ENCODE data around the gene BEGAIN. TPM values are rescaled to one million over a fixed set of nuclear protein-coding genes. Genes with fewer than 3 reads are reported as not detected.
"Not testable (repeated sequence)": the region's sequence is repeated elsewhere in the genome, so short reads cannot be mapped to it uniquely, and the experiment has no call there.

The BEGAIN gene
- total RNA-seq, 2 donors from 2014 or later = 0.56 to 1.2 TPM

GRCh38 chr14:100533656-100534485 lies 53.3 kb downstream of the BEGAIN start:
- intact Hi-C loops (cut with DNase I) = no loop called here
- DNase-seq (ENCODE audit: low spot score) = peak; percentile 80

GRCh38 chr14:100532906-100533655 lies 54.1 kb downstream of the BEGAIN start:
- intact Hi-C loops (cut with DNase I) = no loop called here
- DNase-seq (ENCODE audit: low spot score) = peak; percentile 81

GRCh38 chr14:100532154-100532861 lies 54.9 kb downstream of the BEGAIN start:
- DNase-seq (ENCODE audit: low spot score) = peak; percentile 67
- intact Hi-C loops (cut with DNase I) = no loop called here

GRCh38 chr14:100531152-100532121 lies 55.8 kb downstream of the BEGAIN start:
- peak; percentile 68 for DNase-seq (ENCODE audit: low spot score)
- intact Hi-C loops (cut with DNase I) = no loop called here

GRCh38 chr14:100530270-100531072 lies 56.7 kb downstream of the BEGAIN start:
- peak; percentile 64 for DNase-seq (ENCODE audit: low spot score)
- intact Hi-C loops (cut with DNase I) = no loop called here

- peak; percentile 72 for DNase-seq (ENCODE audit: low spot score)
- intact Hi-C loops (cut with DNase I) = no loop called here
Observed at GRCh38 chr14:100529561-100530031, 57.6 kb downstream of the BEGAIN start.

- peak; percentile 44 for DNase-seq (ENCODE audit: low spot score)
- intact Hi-C loops (cut with DNase I) = no loop called here
Observed at GRCh38 chr14:100528962-100529560, 58.2 kb downstream of the BEGAIN start.

GRCh38 chr14:100526632-100527031 lies 60.6 kb downstream of the BEGAIN start:
- intact Hi-C loops (cut with DNase I) = no loop called here
- DNase-seq (ENCODE audit: low spot score) = peak; percentile 68

- intact Hi-C loops (cut with DNase I) = no loop called here
- no peak for DNase-seq (ENCODE audit: low spot score)
Observed at GRCh38 chr14:100526057-100526456, 61.2 kb downstream of the BEGAIN start.

- intact Hi-C loops (cut with DNase I) = no loop called here
- peak; percentile 64 for DNase-seq (ENCODE audit: low spot score)
Observed at GRCh38 chr14:100525615-100526014, 61.6 kb downstream of the BEGAIN start.

- intact Hi-C loops (cut with DNase I) = no loop called here
- peak; percentile 73 for DNase-seq (ENCODE audit: low spot score)
Observed at GRCh38 chr14:100524933-100525243, 62.3 kb downstream of the BEGAIN start.

GRCh38 chr14:100524233-100524932 lies 62.8 kb downstream of the BEGAIN start:
- intact Hi-C loops (cut with DNase I) = no loop called here
- DNase-seq (ENCODE audit: low spot score) = peak; percentile 63

- DNase-seq (ENCODE audit: low spot score) = no peak
- intact Hi-C loops (cut with DNase I) = no loop called here
Observed at GRCh38 chr14:100523843-100524169, 63.4 kb downstream of the BEGAIN start.

- intact Hi-C loops (cut with DNase I) = no loop called here
- DNase-seq (ENCODE audit: low spot score) = peak; percentile 54
Observed at GRCh38 chr14:100523131-100523842, 63.9 kb downstream of the BEGAIN start.

- DNase-seq (ENCODE audit: low spot score) = peak; percentile 81
Observed at GRCh38 chr14:100522616-100523099, 64.6 kb downstream of the BEGAIN start.

GRCh38 chr14:100506053-100506452 lies 81.2 kb downstream of the BEGAIN start:
- intact Hi-C loops (cut with DNase I); DNase-seq (ENCODE audit: low spot score): not testable (repeated sequence)

More at GRCh38 chr14:100522616-100523099, 64.6 kb downstream of the BEGAIN start:
- intact Hi-C loops (cut with DNase I) = no loop called here
